Heart left ventricle (tissue), 13 donors: ENCODE results near the gene DHX9.

ENCODE experiments used
- CTCF ChIP-seq, 12 donors: fragments of 200-600 bp; sonication (generic) in 4 of 12; IDR thresholded peaks; one replicate each; pipeline versions ENCODE4 v1.5.0 to v1.8.0; 2018 to 2022; ENCODE audit warnings: antibody characterized with exemption in 12 of 12, mild to moderate bottlenecking in 5 of 12
- POLR2A ChIP-seq, 2 donors: fragments of 450-650 bp; IDR thresholded peaks; one replicate each; pipeline ENCODE4 v1.6.1; 2017; ENCODE audit warnings: antibody characterized with exemption in 2 of 2, mild to moderate bottlenecking in 2 of 2, moderate library complexity in 2 of 2
- donor health status: ischemic (EF 13 %, LVEDD 7.1; RV severe dilation, severe dysfunction).
- donor health status: DM: no; HTN: yes; CAD: no.
- donor health status: DM: no; HTN: no; CAD: no.
- donor health status: ischemic (EF 25% LVEDD 6.9; RV normal size, moderate dysfunction).
- donor health status: ischemic (EF 25% LVEDD 5.7; RV mildly dilated, moderate dysfunction).
- donor health status: ischemic (EF 35%, LVEDD 5.7; RV mildly dilated, moderate dysfunction).
- donor health status: nonischemic (EF 11% LVEDD 7.7; RV severe dilation, severe dysfunction).
- donor health status: DM: yes; HTN: yes; CAD: no.
- donor health status: PGD.
- donor health status: ischemic (EF 29% LVEDD 5.4; RV normal size, mild dysfunction).
- donor health status: nonischemic (EF 23%, LVEDD 6.1; RV moderate dilation, normal function).

- TF ChIP-seq CTCF (IDR thresholded peaks at IDR 0.05) (no peak), POLR2A (IDR thresholded peaks at IDR 0.05) (no peak)
Measured at GRCh38 chr1:182802006-182802803, 36.9 kb upstream of the DHX9 start.
